ENCODE data around the gene FBN2. TPM values are rescaled to one million over a fixed set of nuclear protein-coding genes. Genes with fewer than 3 reads are reported as not detected.
"Not testable (repeated sequence)": the region's sequence is repeated elsewhere in the genome, so short reads cannot be mapped to it uniquely, and the experiment has no call there.

Gene FBN2
- total RNA-seq, 1 donor from 2014 or later, result 0.58 TPM

DNA sequence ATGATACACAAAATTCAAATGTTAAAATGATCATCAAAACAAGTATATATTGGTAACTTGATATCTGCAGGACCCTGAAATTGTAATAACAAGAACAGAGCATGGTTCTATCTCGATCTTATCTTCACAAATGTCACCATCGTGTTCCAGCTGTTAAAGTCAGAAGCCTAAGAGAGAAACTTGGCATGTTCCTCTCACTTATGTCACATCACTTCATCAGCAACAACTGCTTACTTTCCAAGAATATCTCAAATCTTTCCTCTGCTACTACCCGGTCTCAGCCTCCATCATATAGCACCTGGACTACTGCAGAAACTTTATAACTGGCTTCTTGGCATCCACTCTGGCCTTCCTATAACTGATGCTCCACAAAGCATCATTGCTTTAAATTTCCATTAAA lies 84.9 kb downstream of the FBN2 start:
- DNase-seq (no peak), ATAC-seq (no peak)
- peaks cover 6% of the 10 kb centered on the region for H3K9me3 ChIP-seq
- no peaks in the 10 kb centered on the region for H3K36me3 ChIP-seq
- no peak overlapping the region for H3K27ac ChIP-seq
- no peak overlapping the region for H3K4me3 ChIP-seq
- TF ChIP-seq, protein P1, sequence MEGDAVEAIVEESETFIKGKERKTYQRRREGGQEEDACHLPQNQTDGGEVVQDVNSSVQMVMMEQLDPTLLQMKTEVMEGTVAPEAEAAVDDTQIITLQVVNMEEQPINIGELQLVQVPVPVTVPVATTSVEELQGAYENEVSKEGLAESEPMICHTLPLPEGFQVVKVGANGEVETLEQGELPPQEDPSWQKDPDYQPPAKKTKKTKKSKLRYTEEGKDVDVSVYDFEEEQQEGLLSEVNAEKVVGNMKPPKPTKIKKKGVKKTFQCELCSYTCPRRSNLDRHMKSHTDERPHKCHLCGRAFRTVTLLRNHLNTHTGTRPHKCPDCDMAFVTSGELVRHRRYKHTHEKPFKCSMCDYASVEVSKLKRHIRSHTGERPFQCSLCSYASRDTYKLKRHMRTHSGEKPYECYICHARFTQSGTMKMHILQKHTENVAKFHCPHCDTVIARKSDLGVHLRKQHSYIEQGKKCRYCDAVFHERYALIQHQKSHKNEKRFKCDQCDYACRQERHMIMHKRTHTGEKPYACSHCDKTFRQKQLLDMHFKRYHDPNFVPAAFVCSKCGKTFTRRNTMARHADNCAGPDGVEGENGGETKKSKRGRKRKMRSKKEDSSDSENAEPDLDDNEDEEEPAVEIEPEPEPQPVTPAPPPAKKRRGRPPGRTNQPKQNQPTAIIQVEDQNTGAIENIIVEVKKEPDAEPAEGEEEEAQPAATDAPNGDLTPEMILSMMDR (IDR thresholded peaks at IDR 0.05), result no peak
- H3K27me3 ChIP-seq, result no peaks in the 10 kb centered on the region
- intact Hi-C loops (cut with DNase I), result no loop called here
- H3K4me1 ChIP-seq, result no peaks in the 10 kb centered on the region

DNA sequence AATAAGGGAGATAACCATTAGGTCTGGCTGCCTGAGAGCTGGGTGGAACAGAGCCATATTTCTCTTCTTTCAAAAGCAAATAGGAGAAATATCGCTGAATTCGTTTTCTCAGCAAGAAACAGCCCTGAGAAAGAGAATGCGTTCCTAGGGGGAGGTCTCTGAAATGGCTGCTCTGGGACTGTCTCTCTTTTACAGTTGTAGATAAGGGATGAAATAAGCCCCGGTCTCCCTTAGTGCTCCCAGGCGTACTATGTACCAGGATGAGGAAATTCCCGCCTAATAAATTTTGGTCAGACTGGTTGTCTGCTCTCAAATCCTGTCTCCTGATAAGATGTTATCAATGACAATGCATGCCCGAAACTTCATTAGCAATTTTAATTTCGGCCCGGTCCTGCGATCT lies 90.8 kb downstream of the FBN2 start:
- intact Hi-C loops (cut with DNase I); DNase-seq; H3K4me1 ChIP-seq; H3K36me3 ChIP-seq; H3K4me3 ChIP-seq; H3K9me3 ChIP-seq; H3K27ac ChIP-seq; H3K27me3 ChIP-seq; ATAC-seq: not testable (repeated sequence)

DNA sequence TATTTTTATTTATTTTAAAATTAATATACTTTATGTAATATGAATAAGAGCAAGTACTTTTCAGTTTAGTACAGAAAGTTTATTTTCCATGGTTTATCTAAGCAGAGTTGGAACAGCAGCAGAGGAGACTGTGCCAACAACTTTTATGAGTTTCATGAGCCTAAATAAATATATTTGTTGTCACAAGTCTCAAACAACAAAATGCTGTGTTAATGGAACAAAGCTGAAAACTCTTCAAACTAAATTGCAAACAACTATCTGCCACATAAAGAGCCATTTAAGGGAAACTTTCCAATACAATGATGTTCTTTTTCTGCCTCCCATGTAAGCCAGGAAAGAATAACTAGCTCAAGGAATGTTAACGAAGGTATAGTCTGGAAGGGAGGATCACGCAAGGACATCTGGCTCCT lies 96.1 kb downstream of the FBN2 start:
- Histone ChIP-seq H3K27ac (no peak overlapping the region), H3K4me3 (no peak overlapping the region), H3K9me3 (no peaks in the 10 kb centered on the region), H3K4me1 (no peaks in the 10 kb centered on the region), H3K27me3 (no peaks in the 10 kb centered on the region), H3K36me3 (no peaks in the 10 kb centered on the region)
- no peak for DNase-seq
- no peak for ATAC-seq
- intact Hi-C loops (cut with DNase I), result no loop called here
- TF ChIP-seq, protein P1 (IDR thresholded peaks at IDR 0.05), result no peak

DNA sequence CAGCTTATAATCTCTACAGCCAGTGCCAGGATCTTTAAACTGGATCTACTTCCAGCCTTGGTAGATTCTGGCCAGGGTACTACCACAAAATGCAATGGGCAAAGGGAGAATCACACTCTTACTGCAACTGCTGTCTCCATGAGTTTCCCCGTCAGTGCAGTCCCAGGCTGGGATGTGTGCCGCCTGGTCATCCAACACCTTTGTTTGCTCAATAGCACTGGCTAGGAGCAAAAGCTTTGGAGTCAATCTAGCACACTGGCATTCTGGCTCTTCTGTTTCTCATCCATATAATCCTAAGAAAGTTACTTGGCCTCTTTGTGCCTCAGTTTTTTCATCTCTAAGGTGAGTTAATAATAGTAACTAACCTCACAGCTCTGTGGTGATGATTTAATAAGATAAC lies 96.9 kb downstream of the FBN2 start:
- H3K4me3 ChIP-seq, result no peak overlapping the region
- no peak overlapping the region for H3K27ac ChIP-seq
- H3K27me3 ChIP-seq, result no peaks in the 10 kb centered on the region
- ATAC-seq, result no peak
- H3K4me1 ChIP-seq, result no peaks in the 10 kb centered on the region
- TF ChIP-seq, protein P1 (IDR thresholded peaks at IDR 0.05), result no peak
- no peaks in the 10 kb centered on the region for H3K36me3 ChIP-seq
- H3K9me3 ChIP-seq, result no peaks in the 10 kb centered on the region
- DNase-seq, result no peak
- intact Hi-C loops (cut with DNase I), result no loop called here

DNA sequence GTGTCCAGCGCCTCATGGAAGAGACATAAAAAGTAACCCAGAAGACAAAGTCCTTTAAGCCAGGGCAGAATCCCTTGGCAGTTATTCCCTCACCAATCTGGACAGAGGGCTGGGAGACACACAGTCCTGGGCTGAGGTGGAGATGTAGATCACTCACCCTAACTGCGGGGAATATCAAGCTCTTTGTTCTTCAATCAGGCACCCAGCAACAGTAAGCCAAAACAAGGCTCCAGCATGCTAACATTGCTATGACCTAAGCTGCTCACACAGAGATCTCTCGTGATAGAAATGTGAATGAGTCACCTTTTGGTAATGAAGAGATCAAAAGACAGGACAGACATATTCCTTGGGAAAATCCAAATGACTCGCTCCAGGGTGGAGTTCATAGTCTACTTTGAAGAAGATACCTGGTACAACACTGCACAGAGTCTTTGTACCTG lies 101.3 kb downstream of the FBN2 start:
- DNase-seq (no peak), ATAC-seq (no peak)
- H3K9me3 ChIP-seq, result no peaks in the 10 kb centered on the region
- no peak overlapping the region for H3K27ac ChIP-seq
- H3K4me3 ChIP-seq, result no peak overlapping the region
- no peaks in the 10 kb centered on the region for H3K27me3 ChIP-seq
- no peaks in the 10 kb centered on the region for H3K4me1 ChIP-seq
- H3K36me3 ChIP-seq, result no peaks in the 10 kb centered on the region
- intact Hi-C loops (cut with DNase I), result no loop called here
- TF ChIP-seq, protein P1 (IDR thresholded peaks at IDR 0.05), result no peak

DNA sequence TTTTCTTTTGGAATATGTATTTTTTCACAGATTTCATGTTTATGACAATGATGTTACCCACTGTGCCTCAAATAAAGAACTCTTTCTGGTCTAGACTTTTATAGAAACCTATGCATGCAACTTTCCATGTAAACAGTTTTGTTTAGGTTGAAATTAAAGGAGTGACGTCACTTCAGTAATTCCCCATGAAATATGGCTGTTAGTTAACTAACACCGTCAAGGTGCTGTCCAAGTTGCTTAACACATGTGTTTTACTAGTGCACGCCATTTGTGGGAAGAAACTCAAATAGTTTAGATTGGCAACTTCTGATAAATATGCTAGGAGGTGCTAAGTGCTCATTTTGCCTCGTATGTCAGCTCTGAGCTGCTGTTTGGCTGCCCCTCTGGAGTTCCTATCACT lies 102.2 kb downstream of the FBN2 start:
- H3K36me3 ChIP-seq, result no peaks in the 10 kb centered on the region
- no peak for DNase-seq
- no peaks in the 10 kb centered on the region for H3K27me3 ChIP-seq
- TF ChIP-seq, protein P1 (IDR thresholded peaks at IDR 0.05), result no peak
- H3K9me3 ChIP-seq, result no peaks in the 10 kb centered on the region
- ATAC-seq, result no peak
- no peak overlapping the region for H3K4me3 ChIP-seq
- H3K27ac ChIP-seq, result no peak overlapping the region
- intact Hi-C loops (cut with DNase I), result no loop called here
- H3K4me1 ChIP-seq, result no peaks in the 10 kb centered on the region

Measured in upper lobe of right lung (tissue), 1 donor.